IMR-90 (cell line): ENCODE results near the gene DPYSL3.
A peak's percentile ranks its signal among the peaks of the same experiment; 100 is the strongest.

Source experiments
- CEBPB ChIP-seq: IDR thresholded peaks from 2 replicates; pipeline ENCODE4 v1.6.1; 2012; ENCODE audit warnings: low read depth, low read length, improper control_type of control experiment
- CHD1 ChIP-seq: IDR thresholded peaks from 2 replicates; pipeline ENCODE4 v1.6.1; 2012; ENCODE audit warnings: low read depth, low read length, improper control_type of control experiment
- FOS ChIP-seq: fragments of 150-350 bp; IDR thresholded peaks from 2 replicates; pipeline ENCODE4 v1.6.1; 2016; ENCODE audit warnings: low read depth, low read length
- MXI1 ChIP-seq: IDR thresholded peaks from 2 replicates; pipeline ENCODE4 v1.6.1; 2012; ENCODE audit warnings: low read depth, mild to moderate bottlenecking, low read length, moderate library complexity, borderline replicate concordance
- NFE2L2 ChIP-seq: fragments of 150-350 bp; IDR thresholded peaks from 2 replicates; pipeline ENCODE4 v1.6.1; 2016; ENCODE audit warnings: low read depth, mild to moderate bottlenecking, low read length
- POLR2A ChIP-seq: IDR thresholded peaks from 2 replicates; pipeline ENCODE4 v1.6.1; 2012; ENCODE audit warnings: mild to moderate bottlenecking, low read depth, low read length
- SMC3 ChIP-seq: fragments of 150-350 bp; IDR thresholded peaks from 2 replicates; pipeline ENCODE4 v1.6.1; 2016; ENCODE audit warnings: low read depth, mild to moderate bottlenecking, antibody characterized with exemption, low read length, moderate library complexity
- TF ChIP-seq, protein P1 (sequence below): conservative IDR thresholded peaks from 2 replicates; pipeline ENCODE4 v1.5.1; 2012; ENCODE audit warnings: mild to moderate bottlenecking, low read depth, low read length, improper control_type of control experiment
- TF ChIP-seq, protein P2 (sequence below): fragments of 150-350 bp; IDR thresholded peaks from 2 replicates; pipeline ENCODE4 v1.6.1; 2017; ENCODE audit warnings: mild to moderate bottlenecking, antibody characterized with exemption, low read length, low read depth
- TF ChIP-seq, protein P3 (sequence below): fragments of 150-350 bp; IDR thresholded peaks from 2 replicates; pipeline ENCODE4 v1.6.1; 2016; ENCODE audit warnings: low read depth, mild to moderate bottlenecking, low read length, moderate library complexity, borderline replicate concordance

DNA sequence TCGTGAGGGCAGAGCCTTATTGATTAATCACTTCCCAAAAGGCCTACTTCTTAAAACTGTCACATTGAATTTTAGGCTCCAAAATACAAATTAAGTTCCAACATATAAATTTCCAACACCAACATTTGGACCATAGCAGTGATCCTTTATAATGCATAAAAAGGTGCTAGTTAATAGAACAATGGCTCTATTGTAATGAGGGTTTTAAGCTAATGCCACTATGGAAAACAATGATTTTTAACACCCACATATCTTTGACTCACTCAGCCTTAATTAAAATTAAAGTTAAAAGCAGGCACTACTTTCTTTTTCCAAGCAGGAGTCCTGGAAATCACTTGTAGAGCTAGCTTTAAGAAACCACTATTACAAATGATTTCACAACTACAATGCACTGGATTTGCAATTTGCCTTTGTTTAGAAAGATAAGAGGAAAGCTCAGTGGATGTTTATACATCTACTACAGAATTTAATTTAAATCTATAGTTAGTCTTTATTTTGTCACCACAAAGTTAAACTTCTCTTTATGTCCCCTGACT is 41.8 kb downstream of the DPYSL3 start:
- TF ChIP-seq, protein P1, sequence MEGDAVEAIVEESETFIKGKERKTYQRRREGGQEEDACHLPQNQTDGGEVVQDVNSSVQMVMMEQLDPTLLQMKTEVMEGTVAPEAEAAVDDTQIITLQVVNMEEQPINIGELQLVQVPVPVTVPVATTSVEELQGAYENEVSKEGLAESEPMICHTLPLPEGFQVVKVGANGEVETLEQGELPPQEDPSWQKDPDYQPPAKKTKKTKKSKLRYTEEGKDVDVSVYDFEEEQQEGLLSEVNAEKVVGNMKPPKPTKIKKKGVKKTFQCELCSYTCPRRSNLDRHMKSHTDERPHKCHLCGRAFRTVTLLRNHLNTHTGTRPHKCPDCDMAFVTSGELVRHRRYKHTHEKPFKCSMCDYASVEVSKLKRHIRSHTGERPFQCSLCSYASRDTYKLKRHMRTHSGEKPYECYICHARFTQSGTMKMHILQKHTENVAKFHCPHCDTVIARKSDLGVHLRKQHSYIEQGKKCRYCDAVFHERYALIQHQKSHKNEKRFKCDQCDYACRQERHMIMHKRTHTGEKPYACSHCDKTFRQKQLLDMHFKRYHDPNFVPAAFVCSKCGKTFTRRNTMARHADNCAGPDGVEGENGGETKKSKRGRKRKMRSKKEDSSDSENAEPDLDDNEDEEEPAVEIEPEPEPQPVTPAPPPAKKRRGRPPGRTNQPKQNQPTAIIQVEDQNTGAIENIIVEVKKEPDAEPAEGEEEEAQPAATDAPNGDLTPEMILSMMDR = no peak
- TF ChIP-seq POLR2A (no peak), SMC3 (no peak), MXI1 (no peak), FOS (no peak), CEBPB (peak; percentile 61), NFE2L2 (no peak), CHD1 (no peak)
- TF ChIP-seq, protein P2, sequence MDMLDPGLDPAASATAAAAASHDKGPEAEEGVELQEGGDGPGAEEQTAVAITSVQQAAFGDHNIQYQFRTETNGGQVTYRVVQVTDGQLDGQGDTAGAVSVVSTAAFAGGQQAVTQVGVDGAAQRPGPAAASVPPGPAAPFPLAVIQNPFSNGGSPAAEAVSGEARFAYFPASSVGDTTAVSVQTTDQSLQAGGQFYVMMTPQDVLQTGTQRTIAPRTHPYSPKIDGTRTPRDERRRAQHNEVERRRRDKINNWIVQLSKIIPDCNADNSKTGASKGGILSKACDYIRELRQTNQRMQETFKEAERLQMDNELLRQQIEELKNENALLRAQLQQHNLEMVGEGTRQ = no peak
- TF ChIP-seq, protein P3, sequence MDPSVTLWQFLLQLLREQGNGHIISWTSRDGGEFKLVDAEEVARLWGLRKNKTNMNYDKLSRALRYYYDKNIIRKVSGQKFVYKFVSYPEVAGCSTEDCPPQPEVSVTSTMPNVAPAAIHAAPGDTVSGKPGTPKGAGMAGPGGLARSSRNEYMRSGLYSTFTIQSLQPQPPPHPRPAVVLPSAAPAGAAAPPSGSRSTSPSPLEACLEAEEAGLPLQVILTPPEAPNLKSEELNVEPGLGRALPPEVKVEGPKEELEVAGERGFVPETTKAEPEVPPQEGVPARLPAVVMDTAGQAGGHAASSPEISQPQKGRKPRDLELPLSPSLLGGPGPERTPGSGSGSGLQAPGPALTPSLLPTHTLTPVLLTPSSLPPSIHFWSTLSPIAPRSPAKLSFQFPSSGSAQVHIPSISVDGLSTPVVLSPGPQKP = no peak
